GM12873 (cell line): Measurements from ENCODE around the gene CDCA5.

Experiments
- CTCF ChIP-seq: IDR thresholded peaks from 2 replicates; pipeline ENCODE4 v1.5.1; 2012; ENCODE audit warnings: low read depth, mild to moderate bottlenecking, moderate library complexity, low read length, control low read depth; ENCODE audit not compliant: insufficient read depth; ENCODE audit errors: missing control alignments

Gene CDCA5

GRCh38 chr11:65129649-65130441 is 46.0 kb upstream of the CDCA5 start:
- peak; percentile 8 for TF ChIP-seq CTCF

- TF ChIP-seq CTCF: no peak
Observed at GRCh38 chr11:65128182-65129145, 44.6 kb upstream of the CDCA5 start.

- TF ChIP-seq CTCF: no peak
Observed at GRCh38 chr11:65127473-65128181, 43.8 kb upstream of the CDCA5 start.

- TF ChIP-seq CTCF: no peak
Observed at GRCh38 chr11:65126624-65127274, 42.9 kb upstream of the CDCA5 start.

- no peak for TF ChIP-seq CTCF
Observed at GRCh38 chr11:65125197-65126056, 41.6 kb upstream of the CDCA5 start.

GRCh38 chr11:65124480-65125196 is 40.8 kb upstream of the CDCA5 start:
- TF ChIP-seq CTCF: no peak
